HEK293T (cell line): ENCODE results near the gene NUAK1.

ENCODE experiments used
- ARNT ChIP-seq: fragments of 450-650 bp; IDR thresholded peaks from 2 replicates; pipeline ENCODE4 v1.6.1; 2017; ENCODE audit warnings: mild to moderate bottlenecking
- BHLHE40 ChIP-seq: fragments of 450-650 bp; IDR thresholded peaks from 2 replicates; pipeline ENCODE4 v1.6.1; 2016; ENCODE audit warnings: mild to moderate bottlenecking, moderate library complexity, borderline replicate concordance
- CTBP1 ChIP-seq: fragments of 450-650 bp; IDR thresholded peaks from 2 replicates; pipeline ENCODE4 v1.6.1; 2016; ENCODE audit warnings: borderline replicate concordance
- FOXK2 ChIP-seq: fragments of 450-650 bp; IDR thresholded peaks from 2 replicates; pipeline ENCODE4 v1.6.1; 2016; ENCODE audit warnings: mild to moderate bottlenecking
- FOXM1 ChIP-seq: fragments of 450-650 bp; IDR thresholded peaks from 2 replicates; pipeline ENCODE4 v1.6.1; 2017; ENCODE audit warnings: mild to moderate bottlenecking, borderline replicate concordance
- HDGF ChIP-seq: fragments of 450-650 bp; IDR thresholded peaks from 2 replicates; pipeline ENCODE4 v1.6.1; 2017; ENCODE audit warnings: antibody characterized with exemption, borderline replicate concordance
- L3MBTL2 ChIP-seq: fragments of 450-650 bp; conservative IDR thresholded peaks from 2 replicates; pipeline ENCODE4 v1.6.1; 2016; ENCODE audit warnings: mild to moderate bottlenecking
- NFRKB ChIP-seq: fragments of 450-650 bp; IDR thresholded peaks from 2 replicates; pipeline ENCODE4 v1.6.1; 2016; ENCODE audit warnings: mild to moderate bottlenecking, moderate library complexity
- SP1 ChIP-seq: fragments of 450-650 bp; IDR thresholded peaks from 2 replicates; pipeline ENCODE4 v1.6.1; 2017
- ZNF384 ChIP-seq: fragments of 450-650 bp; IDR thresholded peaks from 2 replicates; pipeline ENCODE4 v1.6.1; 2016

- TF ChIP-seq ZNF384 = no peak
- TF ChIP-seq BHLHE40 = no peak
- TF ChIP-seq FOXK2 = no peak
- no peak for TF ChIP-seq CTBP1
- TF ChIP-seq FOXM1 = no peak
- no peak for TF ChIP-seq HDGF
- no peak for TF ChIP-seq NFRKB
- no peak for TF ChIP-seq SP1
- no peak for TF ChIP-seq L3MBTL2
- no peak for TF ChIP-seq ARNT
Measured at GRCh38 chr12:106040521-106040920, 98.2 kb downstream of the NUAK1 start.
